ENCODE data around the gene TTC32.

- no peak for TF ChIP-seq CTCF (conservative IDR thresholded peaks at IDR 0.05; ENCODE audit: low read depth, low read length)
- no peak for TF ChIP-seq EZH2 (IDR thresholded peaks at IDR 0.05; ENCODE audit: borderline replicate concordance, low read depth, low read length, poor library complexity, severe bottlenecking)
These were observed 6.2 kb downstream of the TTC32 start for GRCh38 chr2:19895535-19895934.
